GM19455 (cell line): ENCODE data around the gene PPP2CA.
A peak's percentile ranks its signal among the peaks of the same experiment; 100 is the strongest.
"Not testable (repeated sequence)": the region's sequence is repeated elsewhere in the genome, so short reads cannot be mapped to it uniquely, and the experiment has no call there.

Experiments
- ATAC-seq: cut with Tn5 transposase; IDR thresholded peaks from one replicate; pipeline ENCODE4 v1.9.1; 2021; ENCODE audit not compliant: unreplicated experiment

PPP2CA gene

GRCh38 chr5:134225780-134226440 lies at the start of gene PPP2CA:
Gene PPP2CA, minus strand, starts transcription at chr5:134226073. Its CDS starts 212 bp downstream, at chr5:134225861.
- peak; percentile 79 for ATAC-seq

DNA sequence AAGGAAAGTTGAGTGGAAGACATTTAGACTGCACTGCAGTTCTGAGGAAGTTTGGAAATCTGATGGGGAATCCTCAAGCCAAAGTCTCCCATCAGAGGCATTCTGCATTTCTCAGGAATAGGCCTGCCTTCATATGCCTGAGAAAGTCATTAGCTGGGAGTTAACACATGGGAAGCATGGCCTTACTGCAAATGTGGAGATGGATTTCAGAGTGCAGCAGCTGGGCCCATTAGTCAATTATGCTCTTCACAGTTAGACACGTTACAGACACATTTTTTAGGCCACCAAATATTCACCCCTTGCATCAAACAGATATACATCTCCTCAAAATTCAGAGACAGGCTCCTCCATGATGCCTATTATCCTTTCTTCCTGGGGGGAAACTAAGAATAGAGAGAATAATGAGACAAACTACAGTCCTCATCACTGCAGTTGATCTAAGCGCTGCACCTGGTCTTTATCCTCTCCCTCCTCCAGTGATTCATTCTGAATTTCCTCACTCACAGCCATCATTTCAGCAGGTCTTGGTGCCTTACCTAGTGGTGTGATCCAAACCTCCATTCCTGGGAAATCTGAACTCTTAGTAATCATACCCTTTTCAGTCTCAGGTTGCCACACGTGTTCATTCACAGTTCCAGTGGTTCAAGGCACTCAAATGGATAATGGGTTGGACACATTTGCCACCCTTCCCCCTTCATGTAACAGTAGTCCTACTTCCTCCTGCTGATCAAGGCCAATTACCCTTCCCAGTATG lies 47.9 kb upstream of the PPP2CA start:
- ATAC-seq, result no peak

GRCh38 chr5:134271059-134271458 lies 45.2 kb upstream of the PPP2CA start:
- ATAC-seq, result no peak

DNA sequence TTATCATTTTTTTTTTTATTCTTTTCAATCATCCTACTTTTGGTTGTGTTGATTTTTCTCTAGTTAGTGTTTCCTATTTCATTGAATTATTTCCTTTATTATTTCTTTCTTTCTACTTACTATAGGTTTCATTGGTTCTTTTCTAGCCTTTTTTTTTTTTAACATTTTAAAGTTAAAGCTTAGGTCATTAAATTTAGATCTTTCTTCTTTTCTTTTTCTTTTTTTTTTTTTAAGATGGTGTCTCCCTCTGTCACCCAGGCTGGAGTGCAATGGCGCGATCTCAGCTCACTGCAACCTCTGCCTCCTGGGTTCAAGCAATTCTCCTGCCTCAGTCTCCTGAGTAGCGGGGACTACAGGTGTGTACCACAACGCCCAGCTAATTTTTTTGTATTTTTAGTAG lies 43.0 kb upstream of the PPP2CA start:
- ATAC-seq, result no peak

- no peak for ATAC-seq
These were observed 42.2 kb upstream of the PPP2CA start for GRCh38 chr5:134268019-134268601.

DNA sequence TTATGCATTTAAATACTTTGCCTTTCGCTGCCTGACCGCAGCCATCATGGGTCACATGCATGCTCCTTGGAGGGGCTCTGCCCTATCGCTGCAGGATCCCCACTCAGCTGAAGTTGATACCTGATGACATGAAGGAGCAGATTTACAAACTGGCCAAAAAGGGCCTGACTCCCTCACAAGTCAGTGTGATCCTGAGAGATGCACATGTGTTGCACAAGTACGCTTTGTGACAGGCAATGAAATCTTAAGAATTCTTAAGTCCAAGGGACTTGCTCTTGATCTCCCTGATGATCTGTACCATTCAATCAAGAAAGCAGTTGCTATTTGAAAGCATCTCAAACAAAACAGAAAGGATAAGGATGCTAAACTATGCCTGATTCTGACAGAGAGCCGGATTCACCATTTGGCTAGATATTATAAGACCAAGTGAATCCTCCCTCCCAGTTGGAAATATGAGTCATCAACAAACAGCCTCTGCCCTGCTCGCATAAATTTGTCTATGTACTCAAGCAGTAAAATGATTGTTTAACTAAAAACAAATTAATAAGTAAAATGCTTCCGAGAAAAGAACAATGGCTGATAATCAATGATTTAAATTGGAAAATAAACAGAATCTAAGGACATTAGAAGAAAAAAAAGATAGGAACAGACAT lies 41.6 kb upstream of the PPP2CA start:
- ATAC-seq, result no peak

- ATAC-seq, result no peak
These were observed 37.9 kb upstream of the PPP2CA start for GRCh38 chr5:134263801-134264200.

DNA sequence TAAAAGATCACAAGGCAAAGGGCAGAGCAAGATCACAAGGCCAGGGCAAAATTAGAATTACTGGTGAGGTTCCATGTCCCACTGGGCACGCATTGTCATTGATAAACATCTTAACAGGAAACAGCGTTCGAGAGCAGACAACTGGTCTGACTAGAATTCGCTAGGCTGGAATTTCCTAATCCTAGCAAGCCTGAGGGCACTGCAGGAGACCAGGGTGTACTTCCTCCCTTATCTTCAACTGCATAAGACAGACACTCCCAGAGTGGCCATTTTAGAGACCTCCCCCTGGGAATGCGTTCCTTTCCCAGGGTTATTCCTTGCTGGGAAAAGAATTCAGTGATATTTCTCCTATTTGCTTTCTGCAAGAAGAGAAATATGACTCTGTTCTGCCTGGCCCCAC lies 36.8 kb upstream of the PPP2CA start:
- ATAC-seq, result not testable (repeated sequence)

DNA sequence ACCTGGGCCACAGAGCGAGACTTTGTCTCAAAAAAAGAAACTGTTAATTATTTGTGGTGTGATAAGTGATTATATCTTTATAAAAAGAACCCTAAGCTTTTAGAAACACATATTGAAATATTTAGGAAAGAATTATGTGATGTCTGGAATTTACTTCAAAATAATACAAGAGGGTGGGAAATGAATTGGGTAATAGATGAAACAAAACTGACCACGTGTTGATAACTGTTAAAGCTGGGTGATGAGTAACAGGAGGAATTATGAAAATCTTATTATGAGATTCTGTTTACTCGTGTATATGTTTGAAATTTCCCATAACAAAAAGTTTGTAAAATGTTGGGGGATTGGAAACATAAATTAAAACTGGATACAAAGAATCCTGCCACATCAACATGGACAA lies 33.0 kb upstream of the PPP2CA start:
- no peak for ATAC-seq

GRCh38 chr5:134257176-134257575 lies 31.3 kb upstream of the PPP2CA start:
- no peak for ATAC-seq

GRCh38 chr5:134255418-134256150 lies 29.7 kb upstream of the PPP2CA start:
- no peak for ATAC-seq

DNA sequence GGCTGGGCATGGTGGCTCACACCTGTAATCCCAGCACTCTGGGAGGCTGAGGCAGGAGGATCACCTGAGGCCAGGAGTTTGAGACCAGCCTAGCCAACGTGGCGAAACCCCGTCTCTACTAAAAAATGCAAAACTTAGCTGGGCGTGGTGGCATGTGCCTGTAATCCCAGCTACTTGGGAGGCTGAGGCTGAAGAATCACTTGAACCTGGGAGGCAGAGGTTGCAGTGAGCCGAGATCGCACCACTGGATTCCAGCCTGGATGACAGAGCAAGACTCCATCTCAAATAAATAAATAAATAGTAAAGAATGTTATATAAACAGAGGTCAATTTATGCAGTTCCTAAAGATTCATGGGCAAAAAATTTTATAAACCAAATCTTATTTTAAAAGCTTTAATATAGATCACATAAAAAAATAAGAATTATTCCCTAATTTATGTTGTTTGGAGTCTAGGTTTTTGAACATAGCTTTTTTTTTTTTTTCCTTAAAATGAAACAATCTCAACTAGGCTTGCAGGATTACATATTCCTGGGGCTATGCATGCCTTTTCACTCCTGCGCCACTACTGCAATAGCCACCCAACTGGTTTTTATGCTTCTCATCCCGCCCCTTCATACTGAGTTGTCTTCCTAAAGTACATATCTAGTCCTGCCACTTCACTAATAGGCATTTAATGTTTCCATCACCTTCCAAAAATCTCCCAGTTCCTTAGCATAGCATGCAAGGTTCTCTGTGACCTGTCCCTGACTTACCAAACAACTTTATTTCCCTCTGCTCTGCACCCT lies 27.7 kb upstream of the PPP2CA start:
- not testable (repeated sequence) for ATAC-seq

DNA sequence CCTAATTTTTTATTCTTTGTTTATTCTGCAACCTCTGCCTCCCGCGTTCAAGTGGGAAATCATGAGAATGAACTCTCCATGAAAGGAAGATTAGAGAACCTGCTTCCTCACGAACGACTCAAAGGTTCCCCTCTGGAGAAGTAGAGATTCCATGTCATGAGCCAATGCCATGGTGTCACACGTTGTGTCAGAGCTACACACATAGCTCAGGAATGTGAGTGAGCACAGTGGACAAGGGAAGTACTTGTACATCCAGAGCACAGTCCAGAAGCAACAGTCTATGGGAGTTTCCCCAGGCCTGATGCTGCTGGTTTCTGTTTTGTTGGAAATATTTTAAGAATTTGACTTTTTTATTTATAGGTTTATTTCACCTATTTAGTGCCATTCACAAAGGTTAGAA lies 26.8 kb upstream of the PPP2CA start:
- no peak for ATAC-seq

GRCh38 chr5:134250949-134251348 lies 25.1 kb upstream of the PPP2CA start:
- no peak for ATAC-seq

DNA sequence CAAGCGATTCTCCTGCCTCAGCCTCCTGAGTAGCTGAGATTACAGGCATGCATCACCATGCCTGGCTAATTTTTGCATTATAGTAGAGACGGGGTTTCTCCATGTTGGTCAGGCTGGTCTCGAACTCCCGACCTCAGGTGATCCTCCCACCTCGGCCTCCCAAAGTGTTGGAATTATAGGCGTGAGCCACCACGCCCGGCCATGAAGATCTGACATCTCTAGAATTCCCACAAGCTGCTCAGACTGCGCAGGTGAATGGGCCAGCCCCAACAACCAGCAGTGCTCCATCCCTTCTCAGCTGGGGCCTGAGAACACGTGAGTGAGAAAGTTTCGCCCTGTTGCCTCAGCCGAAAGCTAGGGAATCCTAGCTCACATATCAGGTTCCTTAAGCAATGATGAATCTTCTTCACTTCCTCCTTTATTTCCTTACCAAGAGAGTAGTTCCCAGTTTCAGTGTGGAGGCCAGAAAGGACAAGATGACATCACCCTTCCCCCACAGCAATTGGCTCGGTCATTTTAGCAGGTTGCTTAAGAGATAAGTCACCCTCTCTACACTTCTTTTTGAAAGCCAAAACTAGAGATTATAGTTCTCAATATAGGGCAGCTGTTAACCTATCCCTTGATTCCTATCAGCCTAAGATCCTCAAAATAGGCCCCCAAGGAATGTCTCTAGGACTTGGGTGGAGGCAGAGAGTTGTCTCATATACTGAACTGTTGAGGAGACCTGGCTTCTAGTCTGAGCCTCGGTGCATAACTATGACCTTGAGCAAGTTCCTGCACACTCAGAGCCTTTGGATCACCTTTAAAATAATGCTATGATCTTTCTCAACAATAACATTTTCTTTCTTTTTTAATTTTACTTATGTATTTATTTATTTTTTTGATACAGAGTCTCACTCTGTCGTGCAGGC lies 23.9 kb upstream of the PPP2CA start:
- ATAC-seq, result no peak

DNA sequence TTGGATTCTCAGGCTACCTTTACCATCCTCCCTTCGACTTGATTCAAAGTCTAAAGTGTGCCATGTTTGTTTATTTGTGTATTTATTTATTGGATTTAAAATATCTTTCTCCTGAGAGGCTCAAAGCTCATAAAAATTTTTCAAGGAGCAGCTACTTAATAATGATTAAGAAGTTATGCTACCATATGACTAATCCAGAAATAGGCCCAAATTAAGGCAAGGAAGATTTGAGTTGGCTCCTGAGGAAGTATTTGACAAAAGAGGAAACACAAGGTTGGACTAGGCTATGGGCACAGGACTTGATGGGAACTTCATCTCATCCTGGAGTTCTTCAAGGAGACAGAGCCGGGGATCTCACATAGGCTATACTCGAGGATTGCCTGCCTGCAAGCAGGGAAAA lies 22.4 kb upstream of the PPP2CA start:
- ATAC-seq, result no peak

DNA sequence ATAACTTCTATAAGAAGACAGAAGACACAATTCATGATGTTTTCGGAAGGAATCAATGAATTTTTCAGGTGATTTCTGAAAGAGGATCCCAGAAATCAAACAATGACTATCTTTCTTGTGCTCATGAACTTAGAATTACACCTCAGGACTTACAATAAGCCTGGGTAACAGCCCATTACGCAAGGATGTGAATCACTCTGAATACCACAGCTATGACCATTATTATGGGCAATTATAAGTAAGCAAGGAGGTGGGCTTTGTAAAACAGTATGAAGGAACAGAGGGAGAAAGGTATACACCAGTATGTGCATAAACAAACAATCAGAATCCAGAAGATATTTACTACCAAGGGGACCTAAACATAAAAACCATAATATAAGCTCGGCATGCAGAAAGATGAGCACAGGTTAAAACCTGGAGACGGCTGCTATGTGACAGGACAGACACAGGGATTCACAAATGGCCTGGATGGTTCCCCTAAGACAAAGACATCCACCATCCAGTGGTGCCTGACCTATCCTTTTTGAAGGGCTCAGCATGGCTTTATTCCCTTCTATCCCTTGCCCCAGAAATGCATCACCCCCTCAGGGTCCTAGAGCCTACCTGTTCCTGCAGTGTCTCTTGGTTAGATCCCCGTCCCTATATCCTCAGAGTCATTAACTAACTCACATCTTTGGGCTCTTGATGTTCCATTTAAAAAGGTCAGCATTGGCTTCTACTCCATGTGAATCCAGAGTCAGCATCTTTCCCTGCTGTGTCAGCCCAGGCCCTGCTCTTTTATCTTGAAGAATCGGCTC lies 21.8 kb upstream of the PPP2CA start:
- ATAC-seq, result no peak

DNA sequence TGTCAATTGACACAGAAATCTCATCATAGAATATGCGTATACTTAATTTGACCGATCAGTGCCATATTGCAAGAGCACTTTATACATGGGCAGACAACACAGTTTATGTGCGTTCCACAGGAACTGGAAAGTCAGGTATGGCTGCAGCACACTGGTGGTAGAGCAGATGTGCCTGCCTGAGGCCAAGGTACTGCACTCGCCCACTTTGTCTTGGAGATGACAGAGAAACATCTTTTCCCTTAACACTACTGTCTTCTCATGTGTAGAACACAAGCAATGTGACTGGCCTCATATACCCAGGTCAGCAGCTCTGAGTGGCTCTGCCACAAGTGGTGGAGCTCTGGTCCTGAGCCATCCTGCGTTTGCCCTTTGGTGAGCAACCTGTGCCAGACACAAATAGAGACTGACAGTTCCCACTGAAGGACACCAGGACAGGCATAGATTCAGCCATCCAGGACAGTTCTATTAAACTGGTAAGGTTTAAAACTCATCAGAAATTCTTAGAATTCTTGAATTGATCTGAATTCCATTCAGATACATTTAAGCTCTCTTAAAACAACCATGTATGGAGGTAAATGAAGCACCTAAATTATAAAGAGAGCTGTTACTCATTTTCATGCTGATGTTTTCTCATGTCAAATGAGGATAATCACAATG lies 21.0 kb upstream of the PPP2CA start:
- ATAC-seq, result no peak
